H9 (cell line): ENCODE results near the gene WSCD2. TPM values are rescaled to one million over a fixed set of nuclear protein-coding genes. Genes with fewer than 3 reads are reported as not detected.

Experiments used
- DNase-seq: peaks from one replicate; pipeline ENCODE4 v3.0.0-alpha.2; 2017
- H2AFZ ChIP-seq: one replicate; pipeline ENCODE4 v1.6.1; 2013; ENCODE audit warnings: mild to moderate bottlenecking, low read length, control low read depth, moderate library complexity
- H2AK5ac ChIP-seq: 2 replicates; pipeline ENCODE4 v1.6.1; 2013; ENCODE audit warnings: low read length, control low read depth, mixed read lengths; ENCODE audit not compliant: insufficient read length
- H2BK120ac ChIP-seq: one replicate; pipeline ENCODE4 v1.6.1; 2013; ENCODE audit warnings: low read depth, mild to moderate bottlenecking, low read length, control low read depth, inconsistent platforms; ENCODE audit not compliant: poor library complexity, severe bottlenecking
- H2BK12ac ChIP-seq: 2 replicates; pipeline ENCODE4 v1.6.1; 2013; ENCODE audit warnings: low read length, control low read depth, mixed read lengths, low read depth; ENCODE audit not compliant: insufficient read length
- H2BK15ac ChIP-seq: 2 replicates; pipeline ENCODE4 v1.6.1; 2013; ENCODE audit warnings: low read depth, low read length, control low read depth
- H2BK20ac ChIP-seq: one replicate; pipeline ENCODE4 v1.6.1; 2013; ENCODE audit warnings: low read depth, mild to moderate bottlenecking, low read length, control low read depth, inconsistent platforms; ENCODE audit not compliant: poor library complexity, severe bottlenecking
- H2BK5ac ChIP-seq: 2 replicates; pipeline ENCODE4 v1.6.1; 2013; ENCODE audit warnings: low read length, control low read depth, mixed read lengths; ENCODE audit not compliant: insufficient read length
- H3K14ac ChIP-seq: 2 replicates; pipeline ENCODE4 v1.6.1; 2013; ENCODE audit warnings: low read length, control low read depth; ENCODE audit not compliant: insufficient read depth
- H3K18ac ChIP-seq: 2 replicates; pipeline ENCODE4 v1.6.1; 2013; ENCODE audit warnings: low read depth, mild to moderate bottlenecking, mixed read lengths, low read length, control low read depth; ENCODE audit not compliant: insufficient read length
- H3K23ac ChIP-seq: 2 replicates; pipeline ENCODE4 v1.6.1; 2013; ENCODE audit warnings: low read length, control low read depth, mixed read lengths, low read depth; ENCODE audit not compliant: insufficient read length
- H3K23me2 ChIP-seq: 2 replicates; pipeline ENCODE4 v1.6.1; 2013; ENCODE audit warnings: low read depth, mild to moderate bottlenecking, mixed read lengths, low read length, control low read depth; ENCODE audit not compliant: insufficient read length, poor library complexity, severe bottlenecking
- H3K27ac ChIP-seq: 2 replicates; pipeline ENCODE4 v1.5.1; 2013; ENCODE audit warnings: low read length, control low read depth, mixed read lengths, low read depth; ENCODE audit not compliant: insufficient read length
- H3K27me3 ChIP-seq: 2 replicates; pipeline ENCODE4 v1.6.1; 2013; ENCODE audit warnings: low read length, control low read depth, inconsistent platforms; ENCODE audit not compliant: insufficient read depth
- H3K4ac ChIP-seq: 2 replicates; pipeline ENCODE4 v1.6.1; 2013; ENCODE audit warnings: low read depth, mild to moderate bottlenecking, control low read depth, inconsistent platforms, low read length, moderate library complexity
- H3K4me1 ChIP-seq: 2 replicates; pipeline ENCODE4 v1.6.1; 2013; ENCODE audit warnings: low read length, control low read depth, inconsistent platforms; ENCODE audit not compliant: insufficient read depth
- H3K4me2 ChIP-seq: 2 replicates; pipeline ENCODE4 v1.6.1; 2013; ENCODE audit warnings: low read length, control low read depth, mixed read lengths; ENCODE audit not compliant: insufficient read length, insufficient read depth
- H3K56ac ChIP-seq: 2 replicates; pipeline ENCODE4 v1.6.1; 2013; ENCODE audit warnings: low read depth, mild to moderate bottlenecking, mixed read lengths, low read length, control low read depth; ENCODE audit not compliant: insufficient read length
- H3K79me1 ChIP-seq: 2 replicates; pipeline ENCODE4 v1.6.1; 2013; ENCODE audit warnings: low read depth, mild to moderate bottlenecking, moderate library complexity, low read length, control low read depth, inconsistent platforms; ENCODE audit not compliant: insufficient read depth, poor library complexity, severe bottlenecking
- H3K79me2 ChIP-seq: 2 replicates; pipeline ENCODE4 v1.6.1; 2013; ENCODE audit warnings: low read length, control low read depth, inconsistent platforms; ENCODE audit not compliant: insufficient read depth
- H3K9ac ChIP-seq: 2 replicates; pipeline ENCODE4 v1.6.1; 2013; ENCODE audit warnings: low read length, control low read depth, mixed read lengths; ENCODE audit not compliant: insufficient read length; ENCODE audit errors: extremely low read depth
- H3K9me3 ChIP-seq: one replicate; pipeline ENCODE4 v1.6.1; 2013; ENCODE audit warnings: low read depth, low read length, inconsistent platforms; ENCODE audit not compliant: control insufficient read depth
- H3T11ph ChIP-seq: one replicate; pipeline ENCODE4 v1.6.1; 2013; ENCODE audit warnings: mild to moderate bottlenecking, low read length, control low read depth, inconsistent platforms
- H4K20me1 ChIP-seq: one replicate; pipeline ENCODE4 v1.6.1; 2013; ENCODE audit not compliant: control insufficient read depth, insufficient read length, insufficient read depth
- H4K5ac ChIP-seq: 2 replicates; pipeline ENCODE4 v1.6.1; 2013; ENCODE audit warnings: low read depth, mild to moderate bottlenecking, mixed read lengths, low read length, control low read depth; ENCODE audit not compliant: insufficient read length
- H4K8ac ChIP-seq: replicated peaks from 2 replicates; pipeline ENCODE4 v1.6.1; 2013; ENCODE audit warnings: low read length, control low read depth, mixed read lengths, low read depth; ENCODE audit not compliant: insufficient read length
- H4K91ac ChIP-seq: 2 replicates; pipeline ENCODE4 v1.6.1; 2013; ENCODE audit warnings: low read depth, mild to moderate bottlenecking, moderate library complexity, mixed read lengths, low read length, control low read depth; ENCODE audit not compliant: insufficient read length
- H3K27ac Mint-ChIP-seq, 3 experiments: 2 replicates in 2 of 3; 3 replicates in 1 of 3; pipeline ENCODE4 v1.8.0; 2020 to 2021; ENCODE audit warnings: mixed read lengths in 3 of 3, mild to moderate bottlenecking in 1 of 3, moderate library complexity in 1 of 3
- H3K27me3 Mint-ChIP-seq: 2 replicates; pipeline ENCODE4 v1.8.0; 2021; ENCODE audit warnings: low read depth, mild to moderate bottlenecking, moderate library complexity, mixed read lengths
- H3K36me3 Mint-ChIP-seq, 3 experiments: 2 replicates in 2 of 3; 3 replicates in 1 of 3; pipeline ENCODE4 v1.8.0; 2020 to 2021; ENCODE audit warnings: low read depth in 3 of 3, mixed read lengths in 3 of 3; ENCODE audit not compliant: insufficient read depth in 1 of 3
- H3K4me1 Mint-ChIP-seq, 2 experiments: 2 replicates each; pipeline ENCODE4 v1.8.0; 2020; ENCODE audit warnings: mixed read lengths in 2 of 2
- H3K4me3 Mint-ChIP-seq, 2 experiments: 2 replicates in 1 of 2; 3 replicates in 1 of 2; pipeline ENCODE4 v1.8.0; 2020 to 2021; ENCODE audit warnings: mild to moderate bottlenecking in 2 of 2, mixed read lengths in 2 of 2, moderate library complexity in 1 of 2
- H3K9me3 Mint-ChIP-seq, 2 experiments: 2 replicates in 1 of 2; 3 replicates in 1 of 2; pipeline ENCODE4 v1.8.0; 2020; ENCODE audit warnings: mild to moderate bottlenecking in 2 of 2, mixed read lengths in 2 of 2, moderate library complexity in 1 of 2
- WGBS: extraction: QIAGEN DNeasy Blood & Tissue Kit; methylation state at CpG from one replicate; pipeline ENCODE4 v1.1.7; 2013; ENCODE audit warnings: missing lambda C conversion rate, low lambda C conversion rate, mixed read lengths; ENCODE audit not compliant: insufficient read length; ENCODE audit errors: extremely low coverage; 5-methylcytosine and 5-hydroxymethylcytosine counted together
- total RNA-seq: library from RNA; stranded (reverse); gene quantifications from 2 replicates; pipeline ENCODE4 v1.2.1, GENCODE V29; 2021
- TF ChIP-seq, protein P1 (sequence below): fragments of 200-600 bp; sonication (generic); conservative IDR thresholded peaks from 3 replicates; pipeline ENCODE4 v1.8.0; 2021; ENCODE audit warnings: antibody characterized with exemption, mild to moderate bottlenecking

WSCD2 gene
- total RNA-seq, 1 experiment from 2014 or later, result 0.92 TPM

DNA sequence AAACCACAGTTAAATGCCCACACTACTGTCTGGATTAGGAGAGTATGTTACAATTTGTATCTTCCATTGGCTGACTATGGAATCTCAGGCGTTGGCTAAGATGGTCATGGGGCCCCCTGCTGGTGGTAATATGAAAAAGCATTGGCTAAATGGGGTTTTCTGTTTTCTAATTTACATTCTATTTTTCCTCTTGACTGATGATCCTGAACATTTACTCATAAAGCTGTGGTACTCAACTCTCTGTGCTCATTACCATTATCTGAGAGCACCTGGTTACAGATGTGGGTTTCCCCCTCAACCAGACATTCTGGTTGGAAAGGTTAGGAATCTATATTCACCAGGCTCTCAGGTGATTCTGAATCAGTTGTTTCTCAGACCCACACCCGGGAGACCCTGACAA lies 64.8 kb downstream of the WSCD2 start:
- H3K14ac ChIP-seq, result no peak overlapping the region
- Mint-ChIP-seq H3K27me3 (peaks cover 7% of the 10 kb centered on the region), H3K4me3 (no peak overlapping the region), H3K36me3 (no peaks in the 10 kb centered on the region), H3K9me3 (no peaks in the 10 kb centered on the region), H3K4me1 (peaks cover 11 to 12% of the 10 kb centered on the region in 2 experiments), H3K27ac (no peak overlapping the region)
- WGBS, result no CpG with 5 or more reads among the region's 2 CpGs
- no peak overlapping the region for H3K56ac ChIP-seq
- H2AFZ ChIP-seq, result no peak overlapping the region
- H2BK15ac ChIP-seq, result no peak overlapping the region
- no peaks in the 10 kb centered on the region for H3K23me2 ChIP-seq
- H3K27me3 ChIP-seq, result no peaks in the 10 kb centered on the region
- H2BK20ac ChIP-seq, result no peak overlapping the region
- no peak overlapping the region for H3T11ph ChIP-seq
- H3K18ac ChIP-seq, result no peak overlapping the region
- no peak overlapping the region for H3K9ac ChIP-seq
- no peak overlapping the region for H2BK5ac ChIP-seq
- H2AK5ac ChIP-seq, result no peak overlapping the region
- H3K27ac ChIP-seq, result no peak overlapping the region
- H3K79me1 ChIP-seq, result no peaks in the 10 kb centered on the region
- no peak overlapping the region for H2BK12ac ChIP-seq
- no peak for DNase-seq
- H4K8ac ChIP-seq, result no peak overlapping the region
- H2BK120ac ChIP-seq, result no peak overlapping the region
- H4K91ac ChIP-seq, result no peak overlapping the region
- H3K4me1 ChIP-seq, result no peaks in the 10 kb centered on the region
- no peak overlapping the region for H3K4ac ChIP-seq
- TF ChIP-seq, protein P1, sequence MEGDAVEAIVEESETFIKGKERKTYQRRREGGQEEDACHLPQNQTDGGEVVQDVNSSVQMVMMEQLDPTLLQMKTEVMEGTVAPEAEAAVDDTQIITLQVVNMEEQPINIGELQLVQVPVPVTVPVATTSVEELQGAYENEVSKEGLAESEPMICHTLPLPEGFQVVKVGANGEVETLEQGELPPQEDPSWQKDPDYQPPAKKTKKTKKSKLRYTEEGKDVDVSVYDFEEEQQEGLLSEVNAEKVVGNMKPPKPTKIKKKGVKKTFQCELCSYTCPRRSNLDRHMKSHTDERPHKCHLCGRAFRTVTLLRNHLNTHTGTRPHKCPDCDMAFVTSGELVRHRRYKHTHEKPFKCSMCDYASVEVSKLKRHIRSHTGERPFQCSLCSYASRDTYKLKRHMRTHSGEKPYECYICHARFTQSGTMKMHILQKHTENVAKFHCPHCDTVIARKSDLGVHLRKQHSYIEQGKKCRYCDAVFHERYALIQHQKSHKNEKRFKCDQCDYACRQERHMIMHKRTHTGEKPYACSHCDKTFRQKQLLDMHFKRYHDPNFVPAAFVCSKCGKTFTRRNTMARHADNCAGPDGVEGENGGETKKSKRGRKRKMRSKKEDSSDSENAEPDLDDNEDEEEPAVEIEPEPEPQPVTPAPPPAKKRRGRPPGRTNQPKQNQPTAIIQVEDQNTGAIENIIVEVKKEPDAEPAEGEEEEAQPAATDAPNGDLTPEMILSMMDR, result peak; percentile 86
- H3K79me2 ChIP-seq, result no peaks in the 10 kb centered on the region
- no peak overlapping the region for H3K4me2 ChIP-seq
- H4K20me1 ChIP-seq, result no peaks in the 10 kb centered on the region
- H3K9me3 ChIP-seq, result no peaks in the 10 kb centered on the region
- no peak overlapping the region for H3K23ac ChIP-seq
- no peak overlapping the region for H4K5ac ChIP-seq
